Erythroblast (primary cell): Measurements from ENCODE around the gene CALML3.

Source experiments
- GATA1 ChIP-seq: IDR thresholded peaks from 2 replicates; pipeline ENCODE4 v1.6.1; 2011; ENCODE audit warnings: low read depth, mild to moderate bottlenecking, control low read depth, low read length, moderate library complexity
- POLR2A ChIP-seq: IDR thresholded peaks from 2 replicates; pipeline ENCODE4 v1.6.1; 2011; ENCODE audit warnings: mild to moderate bottlenecking, low read length

GRCh38 chr10:5530412-5530806, 5.6 kb downstream of the CALML3 start:
- no peak for TF ChIP-seq POLR2A
- no peak for TF ChIP-seq GATA1
